Activated CD8-positive, alpha-beta T cell treated with anti-CD3 and anti-CD28 coated beads for 36 hours (primary cell): ENCODE data around the gene BCL2L1. TPM values are rescaled to one million over a fixed set of nuclear protein-coding genes. Genes with fewer than 3 reads are reported as not detected.

Experiments
- ATAC-seq: fragments of 200-7000 bp; cut with Tn5 transposase; one replicate; pipeline ENCODE4 v1.10.0; 2021; ENCODE audit warnings: mild to moderate bottlenecking, moderate library complexity
- CTCF ChIA-PET: fragments of 350-600 bp; sonication (Branson Sonifier 250); formaldehyde crosslinking; loops from one replicate; lab custom pipeline; 2021; ENCODE audit warnings: antibody characterized with exemption; lab: Charles Lee
- POLR2A ChIA-PET: fragments of 350-600 bp; sonication (Branson Sonifier 250); formaldehyde crosslinking; loops from one replicate; lab custom pipeline; 2021; ENCODE audit warnings: antibody characterized with exemption; lab: Charles Lee
- DNase-seq: peaks from one replicate; pipeline ENCODE4 v3.0.0-alpha.2; 2020
- H3K27ac Mint-ChIP-seq: one replicate; pipeline ENCODE4 v1.8.0; 2021; ENCODE audit warnings: mild to moderate bottlenecking, mixed read lengths
- H3K27me3 Mint-ChIP-seq: one replicate; pipeline ENCODE4 v1.8.0; 2021; ENCODE audit warnings: mixed read lengths
- H3K36me3 Mint-ChIP-seq: one replicate; pipeline ENCODE4 v1.8.0; 2021; ENCODE audit warnings: low read depth, mixed read lengths
- H3K4me1 Mint-ChIP-seq: one replicate; pipeline ENCODE4 v1.8.0; 2021; ENCODE audit warnings: low read depth, mixed read lengths
- H3K4me3 Mint-ChIP-seq: one replicate; pipeline ENCODE4 v1.8.0; 2021; ENCODE audit warnings: mild to moderate bottlenecking, moderate library complexity, mixed read lengths
- H3K9me3 Mint-ChIP-seq: one replicate; pipeline ENCODE4 v1.8.0; 2021; ENCODE audit warnings: mixed read lengths
- intact Hi-C: fragments of 100-400 bp; cut with micrococcal nuclease; formaldehyde crosslinking; loops from one replicate; pipeline ENCODE4 v1.10.0; 2022
- total RNA-seq, 2 experiments: library from RNA; stranded (reverse); gene quantifications; one replicate each; pipeline ENCODE4 v1.2.3, GENCODE V29; 2021
- TF ChIP-seq, protein P1 (sequence below): fragments of 200-600 bp; IDR thresholded peaks from one replicate; pipeline ENCODE4 v1.8.0; 2022; ENCODE audit warnings: antibody characterized with exemption, mild to moderate bottlenecking

BCL2L1 gene
- total RNA-seq, 2 experiments from 2014 or later = 182 TPM

DNA sequence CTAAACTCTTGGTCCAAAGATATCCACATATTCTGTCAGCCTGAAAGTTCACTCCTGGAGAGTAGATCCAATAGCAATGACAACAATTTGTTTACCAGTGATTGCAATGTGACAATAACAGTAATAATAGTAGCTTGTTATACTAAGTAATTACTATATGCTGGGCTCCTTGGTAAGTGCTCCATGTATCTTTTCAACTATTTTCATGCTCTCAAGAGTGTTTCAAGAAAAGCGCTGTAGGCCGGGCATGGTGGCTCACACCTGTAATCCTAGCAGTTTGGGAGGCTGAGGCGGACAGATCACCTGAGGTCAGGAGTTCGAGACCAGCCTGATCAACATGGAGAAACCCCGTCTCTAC is 15.4 kb downstream of the BCL2L1 start:
- peaks cover 82% of the 10 kb centered on the region for H3K36me3 Mint-ChIP-seq
- H3K4me1 Mint-ChIP-seq = peaks cover 67% of the 10 kb centered on the region
- intact Hi-C loops = no loop called here
- ChIA-PET POLR2A (interaction anchor here (1.5 kb wide), 1 partner anchor 30 kb away, joined by 4 read pairs; no protein-coding TSS in a partner anchor), CTCF (interaction anchor here (0.9 to 3.8 kb wide), 3 partner anchors 17 to 204 kb away, joined by 3 to 19 read pairs (median 3); no protein-coding TSS in a partner anchor)
- H3K27me3 Mint-ChIP-seq = no peaks in the 10 kb centered on the region
- DNase-seq (no peak), ATAC-seq (no peak)
- H3K4me3 Mint-ChIP-seq = no peak overlapping the region
- H3K27ac Mint-ChIP-seq = peak overlapping the region; percentile 10
- no peaks in the 10 kb centered on the region for H3K9me3 Mint-ChIP-seq
- TF ChIP-seq, protein P1, sequence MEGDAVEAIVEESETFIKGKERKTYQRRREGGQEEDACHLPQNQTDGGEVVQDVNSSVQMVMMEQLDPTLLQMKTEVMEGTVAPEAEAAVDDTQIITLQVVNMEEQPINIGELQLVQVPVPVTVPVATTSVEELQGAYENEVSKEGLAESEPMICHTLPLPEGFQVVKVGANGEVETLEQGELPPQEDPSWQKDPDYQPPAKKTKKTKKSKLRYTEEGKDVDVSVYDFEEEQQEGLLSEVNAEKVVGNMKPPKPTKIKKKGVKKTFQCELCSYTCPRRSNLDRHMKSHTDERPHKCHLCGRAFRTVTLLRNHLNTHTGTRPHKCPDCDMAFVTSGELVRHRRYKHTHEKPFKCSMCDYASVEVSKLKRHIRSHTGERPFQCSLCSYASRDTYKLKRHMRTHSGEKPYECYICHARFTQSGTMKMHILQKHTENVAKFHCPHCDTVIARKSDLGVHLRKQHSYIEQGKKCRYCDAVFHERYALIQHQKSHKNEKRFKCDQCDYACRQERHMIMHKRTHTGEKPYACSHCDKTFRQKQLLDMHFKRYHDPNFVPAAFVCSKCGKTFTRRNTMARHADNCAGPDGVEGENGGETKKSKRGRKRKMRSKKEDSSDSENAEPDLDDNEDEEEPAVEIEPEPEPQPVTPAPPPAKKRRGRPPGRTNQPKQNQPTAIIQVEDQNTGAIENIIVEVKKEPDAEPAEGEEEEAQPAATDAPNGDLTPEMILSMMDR = no peak

DNA sequence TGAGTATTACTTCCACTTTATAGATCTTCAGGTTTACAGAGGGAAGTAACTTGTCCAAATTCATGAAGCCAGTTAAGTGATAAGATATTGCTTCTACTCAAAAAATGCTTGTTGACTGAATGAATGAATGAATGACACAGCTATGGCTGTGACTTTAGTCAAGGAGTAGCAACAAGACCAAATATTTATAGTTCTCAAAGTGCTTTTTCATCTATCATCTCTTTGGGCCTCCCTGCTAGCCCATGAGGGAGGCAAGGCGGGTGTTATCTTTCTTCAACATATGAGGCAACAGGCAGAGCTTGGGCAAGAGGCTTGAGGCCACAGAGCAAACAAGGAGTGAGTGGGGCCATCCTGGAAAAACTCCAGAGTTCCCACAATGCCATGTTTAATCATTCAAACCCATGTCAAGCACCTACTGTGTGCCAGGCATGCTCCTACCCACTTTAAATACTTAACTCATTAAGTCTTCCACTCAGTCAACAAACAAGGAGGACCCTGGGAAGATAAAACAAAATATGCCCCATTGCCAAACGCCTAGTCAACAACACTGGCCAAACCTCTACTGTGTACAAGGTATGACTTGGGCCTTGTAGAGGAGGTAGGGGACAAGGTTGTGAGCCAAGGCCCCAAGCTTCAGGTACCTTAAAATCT is 15.9 kb downstream of the BCL2L1 start:
- TF ChIP-seq, protein P1 = no peak
- intact Hi-C loops = no loop called here
- peaks cover 68% of the 10 kb centered on the region for H3K4me1 Mint-ChIP-seq
- no peaks in the 10 kb centered on the region for H3K9me3 Mint-ChIP-seq
- peaks cover 82% of the 10 kb centered on the region for H3K36me3 Mint-ChIP-seq
- ChIA-PET CTCF (interaction anchor here (0.8 to 3.8 kb wide), 4 partner anchors 17 to 204 kb away, joined by 3 to 19 read pairs (median 3); no protein-coding TSS in a partner anchor), POLR2A (interaction anchor here (0.9 to 1.5 kb wide), 2 partner anchors 17 to 30 kb away, joined by 4 read pairs; no protein-coding TSS in a partner anchor)
- H3K4me3 Mint-ChIP-seq = no peak overlapping the region
- no peaks in the 10 kb centered on the region for H3K27me3 Mint-ChIP-seq
- H3K27ac Mint-ChIP-seq = peak overlapping the region; percentile 10
- ATAC-seq (no peak), DNase-seq (no peak)

DNA sequence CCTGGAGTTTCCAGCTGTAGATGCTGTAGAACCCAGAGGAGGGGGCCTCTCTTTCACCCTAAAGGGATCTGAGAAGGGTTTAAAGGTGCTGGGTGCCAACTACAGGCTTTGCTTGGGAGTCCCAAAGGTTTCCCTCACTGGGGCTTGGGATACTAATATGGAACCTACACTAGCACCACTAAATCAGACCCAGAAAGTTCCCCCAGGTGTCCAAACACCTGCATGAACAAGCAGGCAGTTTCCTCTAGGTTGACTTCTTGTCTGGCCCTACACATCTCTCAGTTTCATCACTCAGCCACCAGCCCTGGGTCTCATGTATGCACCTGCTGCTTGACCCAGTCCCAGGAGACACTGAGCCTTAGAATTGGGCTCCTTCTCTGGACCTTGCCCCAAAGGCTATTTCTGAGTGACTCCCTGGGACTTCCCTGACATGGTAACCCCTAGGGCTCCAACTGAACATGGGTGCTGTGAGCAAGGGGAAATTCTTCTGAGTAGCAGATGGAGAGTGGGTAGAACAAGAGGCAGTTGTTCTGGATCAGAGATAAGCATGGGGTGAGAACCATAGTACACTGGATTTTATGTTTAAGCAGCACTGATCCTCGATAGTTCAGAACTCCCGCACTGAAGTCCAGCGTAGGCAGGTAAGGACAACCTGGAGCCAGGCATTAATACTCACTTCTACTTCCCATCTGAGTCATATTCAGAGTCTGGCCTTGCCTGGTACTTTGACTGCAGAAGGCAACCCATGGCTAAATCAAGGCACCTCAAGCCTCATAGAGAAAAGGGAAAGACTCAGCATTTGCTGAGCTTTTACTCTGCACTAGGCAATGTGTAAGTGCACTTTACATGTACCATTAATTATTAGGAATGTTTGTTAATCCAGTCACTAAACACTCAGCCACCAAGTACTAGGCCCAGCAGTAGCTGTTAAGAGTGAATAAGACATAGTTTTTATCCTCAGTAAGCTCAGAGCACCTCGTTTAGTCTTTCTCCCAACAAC is 16.8 kb downstream of the BCL2L1 start:
- H3K4me3 Mint-ChIP-seq = no peak overlapping the region
- TF ChIP-seq, protein P1 = no peak
- ChIA-PET POLR2A (interaction anchor here (0.9 to 1.7 kb wide), 3 partner anchors 12 to 29 kb away, joined by 4 read pairs; no protein-coding TSS in a partner anchor), CTCF (interaction anchor here (0.8 to 3.8 kb wide), 3 partner anchors 18 to 203 kb away, joined by 3 to 19 read pairs (median 3); no protein-coding TSS in a partner anchor)
- no peaks in the 10 kb centered on the region for H3K9me3 Mint-ChIP-seq
- H3K36me3 Mint-ChIP-seq = peaks cover 81% of the 10 kb centered on the region
- intact Hi-C loops = no loop called here
- DNase-seq (no peak), ATAC-seq (peak; percentile 25)
- no peaks in the 10 kb centered on the region for H3K27me3 Mint-ChIP-seq
- H3K4me1 Mint-ChIP-seq = peaks cover 66% of the 10 kb centered on the region
- H3K27ac Mint-ChIP-seq = peak overlapping the region; percentile 10

DNA sequence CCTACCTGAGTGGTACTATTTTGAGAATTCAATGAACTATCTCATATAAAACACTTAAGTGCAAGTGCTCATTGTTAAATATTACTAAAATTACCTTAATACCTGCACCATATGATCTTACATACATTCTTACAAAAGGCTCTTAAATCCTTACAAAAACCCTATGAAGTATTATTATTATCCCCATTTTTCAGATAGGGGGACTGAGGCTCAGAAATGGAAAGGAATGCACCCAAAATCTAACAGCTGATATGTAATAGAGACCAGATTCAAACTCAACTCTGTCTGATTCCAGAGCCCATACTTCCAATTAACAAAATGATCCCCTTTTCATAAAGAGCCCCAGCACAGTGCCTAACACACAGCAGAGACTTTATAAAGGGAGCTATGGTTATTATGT is 17.5 kb downstream of the BCL2L1 start:
- CTCF ChIA-PET = interaction anchor here (0.9 to 3.8 kb wide), 2 partner anchors 19 to 92 kb away, joined by 3 to 19 read pairs; no protein-coding TSS in a partner anchor
- POLR2A ChIA-PET = interaction anchor here (1.7 kb wide), 1 partner anchor 12 kb away, joined by 4 read pairs; no protein-coding TSS in a partner anchor
- no peak for DNase-seq
- intact Hi-C loops = no loop called here
- no peak overlapping the region for H3K4me3 Mint-ChIP-seq
- H3K9me3 Mint-ChIP-seq = no peaks in the 10 kb centered on the region
- peak overlapping the region; percentile 35 for H3K27ac Mint-ChIP-seq
- ATAC-seq = no peak
- TF ChIP-seq, protein P1 = no peak
- peaks cover 66% of the 10 kb centered on the region for H3K4me1 Mint-ChIP-seq
- H3K36me3 Mint-ChIP-seq = peaks cover 80% of the 10 kb centered on the region
- no peaks in the 10 kb centered on the region for H3K27me3 Mint-ChIP-seq
